ENCODE data around the gene TXLNB. TPM values are rescaled to one million over a fixed set of nuclear protein-coding genes. Genes with fewer than 3 reads are reported as not detected.

Gene TXLNB
- total and polyA plus RNA-seq, 2 donors (not counting 1 experiment from before 2014, with no cell fraction given): 3.4 to 3.6 TPM

DNA sequence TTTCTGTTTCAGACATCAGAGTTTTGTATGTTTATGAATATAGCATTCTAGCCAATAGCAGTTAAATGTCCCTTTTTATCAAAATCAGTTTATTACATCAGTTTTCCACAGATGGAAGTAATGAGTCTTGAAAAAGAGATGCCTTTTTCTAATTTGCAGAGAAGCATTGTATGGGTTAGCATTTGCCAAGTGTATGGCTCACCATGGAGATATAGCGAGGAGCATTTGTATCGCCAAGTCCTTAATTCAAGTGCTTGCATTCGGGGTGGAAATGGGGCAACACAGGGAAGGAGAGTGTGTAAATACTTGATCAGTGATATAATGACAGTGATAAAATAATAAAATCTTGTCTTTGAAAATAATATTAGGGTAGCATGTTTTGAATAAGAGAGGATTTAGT lies 42.9 kb downstream of the TXLNB start:
- TF ChIP-seq, protein P1, sequence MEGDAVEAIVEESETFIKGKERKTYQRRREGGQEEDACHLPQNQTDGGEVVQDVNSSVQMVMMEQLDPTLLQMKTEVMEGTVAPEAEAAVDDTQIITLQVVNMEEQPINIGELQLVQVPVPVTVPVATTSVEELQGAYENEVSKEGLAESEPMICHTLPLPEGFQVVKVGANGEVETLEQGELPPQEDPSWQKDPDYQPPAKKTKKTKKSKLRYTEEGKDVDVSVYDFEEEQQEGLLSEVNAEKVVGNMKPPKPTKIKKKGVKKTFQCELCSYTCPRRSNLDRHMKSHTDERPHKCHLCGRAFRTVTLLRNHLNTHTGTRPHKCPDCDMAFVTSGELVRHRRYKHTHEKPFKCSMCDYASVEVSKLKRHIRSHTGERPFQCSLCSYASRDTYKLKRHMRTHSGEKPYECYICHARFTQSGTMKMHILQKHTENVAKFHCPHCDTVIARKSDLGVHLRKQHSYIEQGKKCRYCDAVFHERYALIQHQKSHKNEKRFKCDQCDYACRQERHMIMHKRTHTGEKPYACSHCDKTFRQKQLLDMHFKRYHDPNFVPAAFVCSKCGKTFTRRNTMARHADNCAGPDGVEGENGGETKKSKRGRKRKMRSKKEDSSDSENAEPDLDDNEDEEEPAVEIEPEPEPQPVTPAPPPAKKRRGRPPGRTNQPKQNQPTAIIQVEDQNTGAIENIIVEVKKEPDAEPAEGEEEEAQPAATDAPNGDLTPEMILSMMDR (IDR thresholded peaks at IDR 0.05): no peak
- no peak for TF ChIP-seq EZH2 (IDR thresholded peaks at IDR 0.05; ENCODE audit: borderline replicate concordance, insufficient read depth, low read depth, low read length, poor library complexity, severe bottlenecking)
- Histone ChIP-seq H3K9ac (ENCODE audit: low read length) (no peak overlapping the region), H3K79me2 (ENCODE audit: control insufficient read depth, insufficient read depth, low read length) (no peaks in the 10 kb centered on the region), H3K36me3 (replicated peaks in 1 of 2; ENCODE audit: control extremely low read depth in 1 of 2, control insufficient read depth in 1 of 2, extremely low read depth in 1 of 2, insufficient read depth in 2 of 2, low read length in 1 of 2) (peaks cover 0 to 6% of the 10 kb centered on the region in 2 experiments), H3K4me2 (replicated peaks; ENCODE audit: low read depth, low read length, poor library complexity, severe bottlenecking) (no peak overlapping the region), H3K4me1 (ENCODE audit: control insufficient read depth in 2 of 2, insufficient read depth in 2 of 2, low read length in 2 of 2) (peaks cover 5 to 6% of the 10 kb centered on the region in 2 donors), H3K27ac (ENCODE audit: low read length in 2 of 2) (no peak overlapping the region), H3K27me3 (replicated peaks in 1 of 4; ENCODE audit: control extremely low read depth in 1 of 4, control insufficient read depth in 3 of 4, insufficient read depth in 4 of 4, low read length in 3 of 4) (no peaks in the 10 kb centered on the region), H3K9me3 (ENCODE audit: control extremely low read depth in 1 of 3, control insufficient read depth in 2 of 3, insufficient read depth in 1 of 3, low read length in 2 of 3) (no peaks in the 10 kb centered on the region), H3K4me3 (ENCODE audit: control extremely low read depth in 1 of 5, extremely low read depth in 1 of 5, insufficient read depth in 1 of 5, low read depth in 2 of 5, low read length in 4 of 5) (no peak overlapping the region), H2AFZ (ENCODE audit: insufficient read depth, low read depth, low read length, poor library complexity, severe bottlenecking) (no peak overlapping the region), H4K20me1 (ENCODE audit: control insufficient read depth, insufficient read depth, low read length, poor library complexity, severe bottlenecking) (no peaks in the 10 kb centered on the region)
- DNase-seq (no peak), ATAC-seq (ENCODE audit: low read depth) (no peak)
- peaks cover 13% of the 10 kb centered on the region for H3K4me1 Mint-ChIP-seq
- H3K9me3 Mint-ChIP-seq (ENCODE audit: insufficient read depth): no peaks in the 10 kb centered on the region
- H3K27ac Mint-ChIP-seq: no peak overlapping the region
- H3K4me3 Mint-ChIP-seq: no peak overlapping the region
- ChIA-PET CTCF (interaction anchor here (1.0 to 2.4 kb wide), 3 partner anchors 27 to 116 kb away, joined by 3 to 24 read pairs (median 8); no protein-coding TSS in a partner anchor), POLR2A (no interaction called here)
- 100% methylated on average over 3 of the region's 3 CpGs for WGBS (ENCODE audit: insufficient coverage)
- intact Hi-C loops (cut with micrococcal nuclease): no loop called here
- H3K27me3 Mint-ChIP-seq: no peaks in the 10 kb centered on the region

DNA sequence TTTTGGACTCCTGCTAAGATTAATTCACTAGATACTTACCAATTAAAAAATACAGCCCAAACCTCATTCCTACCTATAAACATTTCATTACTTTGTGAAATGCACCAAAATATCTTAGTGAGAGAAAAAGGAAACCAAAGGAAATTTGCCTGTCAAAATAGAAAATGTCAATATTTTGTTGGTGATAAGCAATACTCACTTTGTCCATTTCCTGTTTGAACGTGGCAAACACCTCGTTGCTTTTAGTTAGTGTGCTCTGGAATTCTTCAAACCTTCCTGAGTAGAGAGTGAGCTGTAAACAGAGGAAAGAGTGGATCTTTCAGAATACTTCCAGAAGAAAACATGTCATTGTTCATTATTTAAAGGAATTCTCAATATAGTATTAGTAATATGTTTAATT lies 44.2 kb downstream of the TXLNB start:
- no peaks in the 10 kb centered on the region for H3K27me3 ChIP-seq (replicated peaks in 1 of 4; ENCODE audit: control extremely low read depth in 1 of 4, control insufficient read depth in 3 of 4, insufficient read depth in 4 of 4, low read length in 3 of 4)
- no peak overlapping the region for H3K9ac ChIP-seq (ENCODE audit: low read length)
- H3K36me3 ChIP-seq (replicated peaks in 1 of 2; ENCODE audit: control extremely low read depth in 1 of 2, control insufficient read depth in 1 of 2, extremely low read depth in 1 of 2, insufficient read depth in 2 of 2, low read length in 1 of 2): peaks cover 0 to 7% of the 10 kb centered on the region in 2 experiments
- no peak overlapping the region for H3K27ac Mint-ChIP-seq
- H3K4me3 Mint-ChIP-seq: no peak overlapping the region
- no CpG with 5 or more reads among the region's 2 CpGs for WGBS (ENCODE audit: insufficient coverage)
- H3K4me3 ChIP-seq (ENCODE audit: control extremely low read depth in 1 of 5, extremely low read depth in 1 of 5, insufficient read depth in 1 of 5, low read depth in 2 of 5, low read length in 4 of 5): no peak overlapping the region
- no peak for TF ChIP-seq EZH2 (IDR thresholded peaks at IDR 0.05; ENCODE audit: borderline replicate concordance, insufficient read depth, low read depth, low read length, poor library complexity, severe bottlenecking)
- TF ChIP-seq, protein P1 (IDR thresholded peaks at IDR 0.05): no peak
- H3K4me1 Mint-ChIP-seq: peaks cover 13% of the 10 kb centered on the region
- H3K79me2 ChIP-seq (ENCODE audit: control insufficient read depth, insufficient read depth, low read length): no peaks in the 10 kb centered on the region
- H3K27ac ChIP-seq (ENCODE audit: low read length in 2 of 2): no peak overlapping the region
- H3K9me3 Mint-ChIP-seq (ENCODE audit: insufficient read depth): no peaks in the 10 kb centered on the region
- H3K4me2 ChIP-seq (replicated peaks; ENCODE audit: low read depth, low read length, poor library complexity, severe bottlenecking): no peak overlapping the region
- ChIA-PET CTCF (interaction anchor here (1.0 to 1.4 kb wide), 3 partner anchors 8 to 117 kb away, joined by 4 to 7 read pairs (median 4); no protein-coding TSS in a partner anchor), POLR2A (interaction anchor here (0.7 kb wide), 1 partner anchor 28 kb away, joined by 6 read pairs; no protein-coding TSS in a partner anchor)
- no peaks in the 10 kb centered on the region for H3K27me3 Mint-ChIP-seq
- no peaks in the 10 kb centered on the region for H3K9me3 ChIP-seq (ENCODE audit: control extremely low read depth in 1 of 3, control insufficient read depth in 2 of 3, insufficient read depth in 1 of 3, low read length in 2 of 3)
- H4K20me1 ChIP-seq (ENCODE audit: control insufficient read depth, insufficient read depth, low read length, poor library complexity, severe bottlenecking): no peaks in the 10 kb centered on the region
- H3K4me1 ChIP-seq (ENCODE audit: control insufficient read depth in 2 of 2, insufficient read depth in 2 of 2, low read length in 2 of 2): peaks cover 5 to 6% of the 10 kb centered on the region in 2 donors
- DNase-seq (no peak), ATAC-seq (ENCODE audit: low read depth) (no peak)
- intact Hi-C loops (cut with micrococcal nuclease): no loop called here
- H2AFZ ChIP-seq (ENCODE audit: insufficient read depth, low read depth, low read length, poor library complexity, severe bottlenecking): no peak overlapping the region

All from B cell (primary cell).